Activated gamma-delta T cell treated with anti-CD3 and anti-CD28 coated beads, Interleukin-2, amount 50 U/mL, for 16 hours (primary cell): Measurements from ENCODE around the gene PRKAR1B.

Experiments
- DNase-seq: peaks from one replicate; pipeline ENCODE4 v3.0.0-alpha.2; 2020; ENCODE audit warnings: low read depth

The PRKAR1B gene

DNA sequence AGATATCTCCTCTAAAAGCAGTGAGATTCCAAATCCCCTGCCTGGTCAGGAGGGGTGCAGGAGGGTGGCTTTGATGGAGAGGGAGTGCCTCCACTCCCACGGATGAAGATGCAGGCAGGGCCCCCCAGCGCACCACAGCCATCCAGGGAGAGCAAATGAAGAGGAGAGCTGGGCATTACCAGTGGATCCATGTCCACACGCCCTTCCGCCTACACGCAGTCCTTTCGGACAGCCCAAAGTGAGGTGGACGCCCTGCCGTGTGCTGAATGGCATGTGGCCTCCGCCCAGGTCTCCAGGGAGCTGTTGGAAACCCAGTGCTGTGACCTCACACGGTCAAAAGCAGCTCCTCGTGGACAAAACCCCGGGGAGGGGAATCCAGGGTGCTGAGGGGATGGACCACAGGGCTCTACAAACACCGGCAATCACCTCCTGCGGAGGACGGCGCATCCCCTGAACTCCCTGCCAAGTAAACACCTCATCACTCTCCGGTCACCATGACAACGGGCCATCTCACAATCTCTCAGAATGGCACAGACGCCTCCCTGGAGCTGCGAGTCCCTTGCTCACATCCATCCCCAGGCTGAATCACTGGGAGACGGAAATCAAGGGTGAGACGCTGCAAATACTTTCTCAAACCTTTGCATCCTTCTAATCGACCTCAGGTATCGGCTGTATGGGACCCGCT is 35.6 kb downstream of the PRKAR1B start:
- DNase-seq, result no peak

DNA sequence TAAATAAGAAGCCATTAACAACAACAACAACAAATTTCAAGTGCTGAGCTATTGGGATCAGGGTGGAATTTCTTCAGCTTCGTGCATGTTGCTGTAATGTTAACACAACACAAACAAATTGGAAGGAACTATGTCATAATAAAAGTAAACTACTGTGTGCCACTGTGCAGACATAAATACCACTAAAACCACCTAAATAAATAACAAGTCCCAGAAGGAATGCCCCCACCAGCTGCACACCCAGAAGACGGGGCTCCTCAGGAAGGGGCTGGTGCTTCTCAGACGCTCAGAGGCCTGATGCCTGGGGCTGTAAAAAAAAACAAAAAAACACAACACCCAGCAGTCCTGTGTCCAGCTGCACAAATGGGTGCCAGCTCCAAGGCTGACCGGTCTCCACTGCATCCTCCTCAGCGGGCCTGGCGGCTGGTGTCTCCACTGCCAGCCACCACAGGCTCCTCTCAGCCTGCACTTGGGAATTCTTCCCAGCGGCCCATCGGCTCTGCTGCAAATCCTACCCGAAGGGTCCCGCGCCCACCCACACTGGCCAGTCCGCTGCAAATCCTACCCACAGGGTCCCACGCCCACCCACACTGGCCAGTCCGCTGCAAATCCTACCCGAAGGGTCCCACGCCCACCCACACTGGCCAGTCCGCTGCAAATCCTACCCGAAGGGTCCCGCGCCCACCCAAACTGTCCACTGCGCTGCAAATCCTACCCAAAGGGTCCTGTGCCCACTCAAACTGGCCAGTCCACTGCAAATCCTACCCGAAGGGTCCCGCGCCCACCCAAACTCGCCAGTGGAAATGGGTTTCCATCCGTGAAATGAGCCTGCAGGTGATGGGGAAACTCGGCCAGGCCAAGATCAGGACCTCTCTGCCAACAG is 36.4 kb downstream of the PRKAR1B start:
- DNase-seq, result no peak

DNA sequence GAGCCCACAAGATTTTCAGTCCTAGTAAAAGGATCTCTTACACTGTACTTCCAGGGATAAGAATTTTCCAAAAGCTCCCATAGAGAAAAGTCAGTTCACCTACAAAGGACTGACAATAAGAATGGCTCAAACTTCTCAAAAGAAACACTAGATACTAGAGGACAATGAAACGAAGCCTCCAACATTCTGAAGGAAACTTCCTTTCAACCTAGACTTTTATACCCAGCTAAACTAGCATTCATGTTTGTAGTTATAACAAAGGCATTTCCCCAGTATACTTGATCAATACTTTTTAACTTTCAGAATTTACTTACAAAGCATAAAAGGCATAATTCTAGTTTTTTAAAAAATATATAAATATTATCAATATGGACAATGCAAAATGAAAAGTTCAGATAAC is 41.5 kb downstream of the PRKAR1B start:
- DNase-seq, result no peak

DNA sequence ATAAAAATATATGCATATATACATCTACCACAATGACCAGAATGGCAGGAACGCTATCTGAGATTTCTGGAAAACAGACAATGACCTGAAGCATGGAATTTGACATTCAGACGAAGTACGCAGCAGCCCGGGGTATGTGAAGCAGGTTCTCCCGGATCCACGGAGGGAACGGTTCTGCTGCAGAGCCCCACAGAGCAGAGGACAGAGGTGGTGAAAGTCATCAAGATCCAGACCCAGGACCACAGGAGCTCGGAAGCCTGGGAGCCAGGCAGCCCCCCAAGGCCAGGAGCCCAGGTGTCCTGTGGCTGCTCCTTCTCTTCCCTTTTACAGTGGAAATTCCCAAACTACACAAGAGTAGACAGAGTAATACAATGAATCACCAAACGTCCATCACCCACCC is 42.7 kb downstream of the PRKAR1B start:
- DNase-seq, result no peak

DNA sequence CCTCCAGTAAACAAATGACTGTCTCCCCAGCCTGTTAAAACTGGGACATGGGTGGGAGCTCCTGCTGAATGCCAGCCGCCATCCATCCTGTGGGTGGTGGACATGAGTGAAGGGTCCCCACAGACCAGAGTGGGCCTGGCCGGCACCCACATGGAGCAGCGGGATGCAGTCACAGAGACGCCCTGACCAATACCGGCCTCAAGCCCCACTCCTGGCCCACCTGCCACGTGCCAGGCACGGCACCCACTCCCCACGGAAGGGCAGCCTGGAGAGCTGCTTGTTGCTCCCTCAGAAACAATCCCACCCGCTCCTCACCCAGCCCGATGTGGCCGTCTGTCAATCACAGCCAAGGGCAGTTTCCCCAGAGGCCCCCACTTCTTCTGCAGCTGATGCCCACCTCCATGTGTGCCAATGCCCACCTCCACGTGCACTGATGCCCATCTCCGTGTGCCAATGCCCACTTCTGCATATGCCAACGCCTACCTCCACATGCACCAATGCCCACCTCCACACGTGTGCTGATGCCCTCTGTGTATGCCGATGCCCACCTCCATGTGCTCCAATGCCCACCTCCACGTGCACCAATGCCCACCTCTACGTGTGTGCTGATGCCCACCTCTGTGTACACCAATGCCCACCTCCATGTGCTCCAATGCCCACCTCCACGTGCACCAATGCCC is 43.4 kb downstream of the PRKAR1B start:
- DNase-seq, result no peak

DNA sequence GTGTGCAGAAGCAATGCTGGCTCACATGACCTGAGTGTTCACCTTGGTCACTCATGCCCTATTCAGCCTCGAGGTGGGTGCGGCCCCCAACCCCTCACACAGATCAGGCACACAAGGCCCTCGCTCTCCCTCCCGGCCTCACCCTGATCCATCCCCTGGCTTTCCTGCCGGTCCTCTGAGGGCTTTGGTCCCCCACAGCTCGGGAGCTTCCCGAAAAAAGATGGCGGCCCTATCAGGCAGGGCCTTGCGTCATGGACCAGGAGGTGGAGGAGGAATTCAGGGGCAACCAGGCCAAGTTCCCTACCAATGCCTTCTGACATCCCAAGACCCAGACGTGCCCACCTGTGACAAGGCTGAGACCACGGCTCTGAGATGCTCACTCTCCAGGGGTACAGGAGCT is 44.3 kb downstream of the PRKAR1B start:
- no peak for DNase-seq

DNA sequence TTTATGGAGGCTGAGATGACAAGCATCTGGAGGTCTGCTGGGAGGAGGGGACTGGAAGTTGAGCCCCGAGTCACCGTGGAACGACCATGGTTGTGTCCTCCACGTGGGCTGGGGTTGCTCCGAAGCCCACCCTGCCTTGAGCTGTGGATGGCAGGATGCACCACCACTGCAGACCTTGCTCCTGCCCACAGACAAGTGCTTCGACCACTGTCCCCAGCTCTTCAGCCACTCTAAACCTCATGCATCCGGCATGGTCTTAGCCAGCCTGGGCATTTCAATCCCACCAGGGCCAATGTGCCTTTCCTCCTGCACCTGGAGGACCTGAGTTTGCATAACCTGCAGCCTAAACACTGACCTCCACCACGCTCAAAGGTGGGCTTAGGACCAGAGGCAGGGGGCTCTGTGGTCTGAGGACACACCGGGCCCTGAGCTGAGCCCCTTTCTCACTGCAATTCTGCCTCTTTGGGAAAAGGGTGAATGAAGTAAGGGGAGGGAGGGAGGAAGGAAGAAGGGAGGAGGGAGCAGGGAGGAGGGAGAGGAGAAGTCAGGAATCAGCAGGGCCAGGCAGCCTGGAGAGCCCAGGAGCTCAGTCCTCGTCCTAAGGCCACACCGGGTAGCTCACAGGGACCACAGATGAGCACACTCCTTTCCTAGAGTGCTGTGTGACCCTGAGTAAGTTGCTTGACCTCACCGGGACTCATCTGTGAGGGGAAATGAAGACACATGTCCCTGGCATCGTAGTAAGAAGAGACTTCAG is 45.4 kb downstream of the PRKAR1B start:
- DNase-seq, result no peak

DNA sequence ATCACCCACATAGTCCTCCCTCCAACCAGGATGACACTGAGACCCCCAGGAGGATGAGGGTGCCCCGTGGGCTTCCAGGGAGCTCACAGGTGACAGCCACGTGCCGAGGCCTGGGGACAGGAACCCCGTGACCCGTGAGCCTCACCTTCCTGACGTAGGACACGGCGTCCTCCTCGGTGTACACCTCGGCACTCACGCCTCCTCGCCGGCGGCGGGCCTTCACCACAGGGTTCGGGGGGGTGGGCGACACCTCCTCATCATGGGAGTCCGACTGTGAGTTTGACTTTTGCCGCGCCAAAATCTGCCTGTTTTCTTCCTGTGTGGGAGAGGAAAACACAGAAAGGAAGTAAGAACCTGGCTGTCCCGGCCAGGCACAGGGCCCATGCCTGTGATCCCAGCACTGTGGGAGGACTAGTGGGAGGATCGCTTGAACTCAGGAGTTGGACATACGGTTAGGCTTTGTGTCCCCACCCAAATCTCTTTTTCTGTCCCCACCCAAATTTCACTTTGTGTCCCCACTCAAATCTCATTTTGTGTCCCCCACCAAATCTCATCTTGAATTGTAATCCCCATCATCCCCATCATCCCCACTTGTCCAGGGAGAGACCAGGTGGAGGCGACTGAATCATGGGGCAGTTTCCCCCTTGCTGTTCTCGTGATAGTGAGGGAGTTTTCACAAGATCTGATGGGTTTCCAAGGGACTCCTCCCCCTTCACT is 46.5 kb downstream of the PRKAR1B start:
- DNase-seq, result no peak

DNA sequence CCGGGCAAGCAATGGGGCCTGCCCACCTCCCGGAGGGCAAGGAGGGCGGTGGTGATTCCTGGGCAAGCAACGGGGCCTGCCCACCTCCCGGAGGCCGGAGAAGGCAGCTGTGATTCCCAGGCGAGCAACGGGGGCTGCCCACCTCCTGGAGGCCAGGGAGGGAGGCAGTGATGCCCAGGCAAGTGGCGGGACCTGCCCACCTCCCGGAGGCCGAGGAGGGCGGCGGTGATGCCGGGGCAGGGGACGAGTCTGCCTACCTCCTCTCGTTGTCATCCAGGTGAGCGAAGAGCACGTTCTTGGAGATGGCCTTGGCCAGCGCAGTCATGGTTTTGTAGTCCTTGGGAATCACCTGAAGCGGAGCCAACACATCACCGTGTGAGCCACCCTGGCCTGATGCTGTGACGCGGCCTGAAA is 50.1 kb downstream of the PRKAR1B start:
- DNase-seq, result no peak

DNA sequence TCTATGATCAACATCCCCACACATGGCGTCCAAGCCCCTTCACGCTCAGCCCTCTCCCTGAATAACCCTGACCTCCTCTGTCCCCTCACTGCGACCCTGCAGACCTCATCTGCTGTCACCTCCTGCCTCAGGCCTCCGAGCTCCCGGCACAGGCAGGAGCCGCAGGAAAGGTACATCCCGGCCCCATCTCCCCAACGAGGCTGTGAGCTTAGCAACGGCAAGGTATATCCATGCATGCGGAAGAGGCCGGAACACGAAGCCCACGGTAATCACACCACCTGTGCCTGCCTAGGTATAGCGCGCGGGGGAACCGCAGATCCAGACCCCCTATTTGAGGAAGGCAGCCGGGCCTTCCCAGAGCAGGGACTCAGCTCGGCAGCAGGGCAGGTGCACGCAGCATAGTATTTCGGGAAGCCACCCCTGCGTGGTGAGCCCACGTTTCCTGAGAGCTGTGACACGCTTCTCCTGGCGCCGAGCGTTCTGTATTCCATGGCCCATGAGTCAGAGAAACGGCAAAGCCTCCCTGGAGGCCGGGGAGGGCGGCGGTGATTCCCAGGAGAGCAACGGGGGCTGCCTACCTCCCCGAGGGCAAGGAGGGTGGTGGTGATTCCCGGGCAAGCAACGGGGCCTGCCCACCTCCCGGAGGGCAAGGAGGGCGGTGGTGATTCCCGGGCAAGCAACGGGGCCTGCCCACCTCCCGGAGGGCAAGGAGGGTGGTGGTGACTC is 50.7 kb downstream of the PRKAR1B start:
- DNase-seq, result no peak

DNA sequence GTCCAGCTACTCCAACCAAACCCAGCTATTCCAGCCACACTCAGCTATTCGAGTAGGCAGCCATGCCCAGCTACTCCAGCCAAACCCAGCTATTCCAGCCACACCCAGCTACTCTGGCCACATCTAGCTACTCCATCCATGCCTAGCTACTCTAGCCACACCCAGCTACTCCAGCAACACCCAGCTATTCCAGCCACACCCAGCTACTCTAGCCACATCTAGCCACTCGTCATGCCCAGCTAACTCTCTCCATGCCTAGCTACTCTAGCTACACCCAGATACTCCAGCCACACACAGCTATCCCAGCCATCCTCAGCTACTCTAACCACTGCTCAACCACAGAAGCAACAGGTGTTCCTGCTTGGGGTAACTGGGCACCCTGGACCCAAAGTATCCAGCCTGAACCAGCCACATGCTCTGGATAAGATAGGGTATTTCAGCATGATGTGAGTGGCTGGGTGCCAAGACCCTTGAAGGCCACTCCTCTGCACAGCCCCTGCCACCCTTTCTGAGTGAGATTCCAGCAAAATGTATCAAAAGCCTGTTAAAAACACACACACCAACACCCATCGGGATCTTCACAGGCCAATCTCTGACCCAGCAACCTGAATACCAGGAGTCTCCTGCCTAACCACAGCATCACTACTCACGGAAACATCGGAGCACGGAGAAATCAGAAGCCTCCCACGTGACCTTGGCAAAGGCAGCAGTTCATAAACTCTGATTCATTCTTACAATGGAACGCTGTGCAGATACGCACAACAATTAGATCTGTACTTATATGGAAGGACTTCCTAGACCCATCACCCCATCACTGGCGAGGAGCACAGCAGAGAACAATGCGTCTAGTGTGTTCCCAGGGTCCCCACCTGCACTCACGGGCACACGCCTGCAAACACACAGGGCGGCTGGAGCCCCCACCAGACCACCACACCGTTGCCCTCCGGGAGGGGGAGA is 52.3 kb downstream of the PRKAR1B start:
- no peak for DNase-seq

DNA sequence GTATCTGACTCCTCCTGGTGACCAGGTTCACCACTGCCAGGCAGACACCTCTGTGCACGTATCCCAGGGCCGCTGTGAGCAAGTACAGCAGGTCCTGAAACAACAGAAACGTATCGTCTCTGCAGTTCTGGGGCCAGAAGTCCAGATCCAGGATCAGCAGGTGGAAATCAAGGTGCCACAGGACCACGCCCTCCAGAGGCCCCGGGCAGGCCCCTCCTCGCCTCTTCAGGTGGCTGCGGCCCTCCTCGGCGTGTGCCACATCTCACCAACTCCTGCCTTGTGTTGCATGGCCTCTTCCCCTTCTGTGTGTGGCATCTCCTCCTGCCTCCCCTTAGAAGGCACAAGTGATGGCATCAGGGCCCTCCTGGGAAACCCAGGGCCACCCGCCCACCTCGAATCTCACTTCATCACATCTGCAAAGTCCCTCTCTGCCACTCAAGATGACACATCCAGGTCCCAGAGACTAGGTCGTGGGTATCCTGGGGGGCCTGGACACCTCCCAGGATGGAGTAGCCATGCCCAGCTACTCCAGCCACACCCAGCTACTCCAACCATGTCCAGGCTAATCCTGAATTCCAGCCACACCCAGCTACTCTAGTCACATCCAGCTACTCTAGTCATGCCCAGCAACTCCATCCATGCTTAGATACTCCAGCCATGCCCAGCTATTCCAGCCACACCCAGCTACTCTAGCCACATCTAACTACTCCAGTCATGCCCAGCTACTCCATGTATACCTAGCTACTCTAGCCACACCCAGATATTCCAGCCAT is 53.2 kb downstream of the PRKAR1B start:
- DNase-seq, result no peak

DNA sequence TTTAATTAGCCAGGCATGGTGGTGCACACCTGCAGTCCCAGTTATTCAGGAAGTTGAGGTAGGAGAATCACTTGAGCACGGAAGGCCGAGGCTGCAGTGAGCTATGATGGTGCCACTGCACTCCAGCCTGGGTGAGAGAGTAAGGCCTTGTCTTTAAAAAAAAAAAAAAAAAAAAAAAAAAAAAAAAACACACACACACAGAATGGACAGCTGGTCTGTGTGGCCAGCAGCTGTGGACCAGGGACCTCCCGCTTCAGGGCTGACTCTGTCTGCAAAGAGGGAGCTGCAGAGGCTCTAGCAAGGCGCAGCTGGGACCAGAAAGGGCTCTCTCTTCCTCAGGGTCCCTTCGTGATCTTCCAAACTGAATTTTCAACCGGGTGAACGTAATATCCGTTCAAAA is 54.2 kb downstream of the PRKAR1B start:
- DNase-seq, result no peak

DNA sequence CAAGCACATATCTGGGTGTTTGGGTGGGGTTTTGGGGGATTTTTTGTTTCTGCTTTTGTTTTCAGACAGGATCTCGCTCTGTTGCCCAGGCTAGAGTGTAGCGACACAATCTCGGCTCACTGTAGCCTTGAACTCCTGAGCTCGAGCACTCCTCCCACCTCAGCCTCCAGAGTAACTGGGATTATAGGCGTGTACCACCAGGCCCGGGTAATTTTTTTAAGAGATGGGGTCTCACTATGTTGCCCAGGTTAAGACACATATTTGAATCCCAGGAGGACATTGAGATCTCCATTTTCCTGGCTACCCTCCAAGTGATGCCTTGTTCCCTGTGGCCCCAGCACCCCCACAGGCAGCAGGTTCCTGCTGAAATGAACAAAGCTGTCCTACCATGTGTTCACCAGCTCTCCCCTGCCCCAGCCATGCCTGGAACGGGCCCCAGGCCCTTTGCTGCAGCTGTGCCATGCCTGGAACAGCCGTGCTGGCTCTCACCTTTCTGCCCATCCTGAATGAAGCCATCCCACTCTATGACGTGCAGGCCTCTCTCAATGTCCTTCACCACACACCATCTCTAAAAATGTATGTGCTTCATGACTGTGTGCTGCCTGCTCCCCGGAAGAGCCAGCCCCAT is 55.6 kb downstream of the PRKAR1B start:
- DNase-seq, result no peak

DNA sequence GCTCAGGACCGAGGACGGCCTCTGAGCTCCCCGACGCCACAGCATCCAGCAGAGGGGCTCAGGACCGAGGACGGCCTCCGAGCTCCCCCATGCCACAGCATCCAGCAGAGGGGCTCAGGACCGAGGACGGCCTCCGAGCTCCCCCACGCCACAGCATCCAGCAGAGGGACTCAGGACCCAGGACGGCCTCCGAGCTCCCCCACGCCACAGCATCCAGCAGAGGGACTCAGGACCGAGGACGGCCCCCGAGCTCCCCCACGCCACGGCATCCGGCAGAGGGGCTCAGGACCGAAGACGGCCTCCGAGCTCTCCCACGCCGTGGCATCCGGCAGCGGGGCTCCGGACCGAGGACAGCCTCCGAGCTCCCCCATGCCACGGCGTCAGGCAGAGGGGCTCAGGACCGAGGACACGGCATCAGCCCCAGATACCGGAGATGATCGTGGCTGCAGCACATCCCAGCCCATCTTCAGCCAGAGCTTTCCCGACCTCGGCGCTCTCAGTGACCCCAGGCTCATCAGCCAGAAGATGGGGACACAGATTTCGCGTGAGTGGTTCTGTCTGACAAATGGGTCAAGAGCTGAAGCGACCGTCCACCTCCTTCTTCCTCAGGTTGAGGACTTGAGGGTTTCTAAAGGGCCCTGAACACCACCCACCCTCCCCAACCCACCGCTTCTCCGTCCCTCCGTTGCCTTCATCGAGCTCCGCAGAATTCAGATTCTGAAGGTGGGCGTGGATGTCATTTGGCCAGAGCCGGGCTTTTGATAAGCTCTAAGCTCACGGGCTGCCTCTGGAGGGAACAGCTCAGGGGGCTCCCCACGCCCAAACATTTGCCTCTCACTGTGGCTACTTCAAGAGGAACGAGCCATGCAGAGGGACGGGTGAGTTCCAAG is 56.3 kb downstream of the PRKAR1B start:
- DNase-seq, result no peak

DNA sequence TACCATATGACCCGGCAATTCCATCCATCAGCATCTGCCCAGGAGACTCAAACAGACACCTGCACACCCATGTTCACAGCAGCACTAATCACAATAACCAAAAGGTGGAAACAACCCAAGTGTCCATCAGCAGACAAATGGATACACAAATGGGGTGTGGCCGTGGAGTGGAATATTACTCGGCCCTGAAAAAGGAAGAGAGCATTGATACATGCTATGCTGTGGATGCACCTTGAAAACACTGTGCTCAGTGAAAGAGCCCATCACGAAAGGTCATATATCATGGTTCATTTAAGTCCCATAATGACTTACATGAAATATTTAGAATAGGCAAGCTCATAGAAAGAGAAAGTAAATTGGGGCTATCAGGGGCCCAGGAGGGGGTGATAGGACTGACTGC is 58.1 kb downstream of the PRKAR1B start:
- DNase-seq, result no peak

DNA sequence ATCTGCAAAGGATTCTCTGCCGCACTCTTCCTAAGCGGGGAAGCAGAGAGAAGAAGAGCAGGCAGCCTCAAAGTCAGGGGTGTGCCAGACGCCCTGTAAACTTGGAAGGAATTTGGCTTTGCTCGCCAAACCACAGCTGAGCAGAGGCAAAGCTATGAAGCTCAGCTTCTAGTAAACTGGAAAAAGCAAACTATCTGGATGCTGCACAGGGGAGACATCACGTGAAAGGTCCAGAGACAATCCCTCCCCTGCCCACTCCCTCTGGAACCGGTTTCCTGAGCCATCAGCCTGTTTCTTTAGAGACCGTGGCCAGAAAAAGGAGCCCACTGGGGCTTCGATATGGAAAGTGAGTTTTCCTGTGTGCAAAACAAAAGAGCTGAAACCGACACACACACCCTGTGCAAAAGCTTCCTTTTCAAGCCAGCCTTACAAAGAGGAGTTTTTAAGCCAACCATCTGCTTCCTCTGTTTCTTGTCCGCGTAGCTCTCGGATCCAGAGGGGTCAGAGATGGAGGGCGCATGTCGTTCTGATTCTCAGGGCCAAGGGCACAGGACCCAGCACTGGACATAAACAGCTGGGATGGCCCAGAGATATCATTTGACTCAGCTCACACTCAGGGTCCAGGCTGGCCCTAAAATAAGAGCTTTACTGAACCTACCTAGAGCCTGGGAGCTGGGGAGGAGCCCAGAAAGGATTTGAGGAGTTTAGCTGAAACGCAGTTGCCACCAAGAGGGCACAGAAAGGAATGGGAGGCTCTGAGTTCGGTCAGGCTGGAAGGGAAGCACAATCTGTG is 58.7 kb downstream of the PRKAR1B start:
- no peak for DNase-seq
